Right lung (tissue), 5 donors: Measurements from ENCODE around the gene EGLN1. TPM values are rescaled to one million over a fixed set of nuclear protein-coding genes. Genes with fewer than 3 reads are reported as not detected.
"Not testable (repeated sequence)": the region's sequence is repeated elsewhere in the genome, so short reads cannot be mapped to it uniquely, and the experiment has no call there.

Source experiments
- DNase-seq, 2 donors: peaks; one replicate each; pipeline ENCODE4 v3.0.0-alpha.2; 2013
- polyA plus RNA-seq, 5 donors: library from polyadenylated mRNA; unstranded; fragments of 120-200 nt; gene quantifications; one replicate each; pipeline versions ENCODE4 v1.2.1 to v1.2.3, GENCODE V29; 2013; ENCODE audit warnings: inconsistent platforms in 1 of 5, low replicate concordance in 1 of 5; ENCODE audit not compliant: insufficient read length in 5 of 5, insufficient read depth in 1 of 5

Gene EGLN1
- polyA plus RNA-seq, 5 donors = 29.7 to 51.1 (median 45.0) TPM

DNA sequence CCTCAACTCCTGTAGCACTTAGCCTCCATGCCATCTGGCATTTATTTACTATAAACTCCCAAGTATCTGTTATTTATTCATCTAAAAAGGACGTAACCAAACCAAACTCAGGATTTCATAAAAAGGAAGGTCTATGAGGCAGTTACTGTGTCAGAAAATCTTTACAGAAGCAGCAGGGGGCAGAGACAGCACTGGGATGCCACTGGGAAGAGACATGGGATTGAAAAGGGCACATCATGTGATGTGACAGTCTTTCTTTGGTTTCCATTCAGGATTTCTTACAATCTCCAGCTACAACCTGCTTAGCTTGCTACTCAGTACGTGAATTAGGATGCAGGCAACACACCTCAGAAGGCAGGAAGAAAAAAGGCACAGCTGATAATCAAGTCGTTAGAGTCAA lies 52.8 kb downstream of the EGLN1 start:
- no peak for DNase-seq

DNA sequence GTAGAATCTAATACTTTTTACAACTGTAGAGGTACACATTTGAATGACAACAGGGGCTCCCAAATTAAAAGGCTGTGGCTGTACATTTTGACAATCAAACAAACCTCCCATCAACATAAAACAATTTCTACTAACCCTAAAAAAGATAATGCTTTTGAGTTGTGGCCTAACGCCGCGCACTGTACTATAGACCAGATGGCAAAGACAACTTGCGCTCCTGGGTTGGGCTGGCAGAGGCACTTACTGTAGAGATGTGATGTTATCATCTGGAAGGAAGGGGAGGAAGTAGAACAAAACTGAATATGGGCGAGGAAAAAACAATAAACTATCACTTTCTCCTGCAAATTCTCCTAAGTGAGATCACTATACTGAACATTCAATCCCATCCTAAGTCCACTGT lies 57.9 kb downstream of the EGLN1 start:
- no peak for DNase-seq

DNA sequence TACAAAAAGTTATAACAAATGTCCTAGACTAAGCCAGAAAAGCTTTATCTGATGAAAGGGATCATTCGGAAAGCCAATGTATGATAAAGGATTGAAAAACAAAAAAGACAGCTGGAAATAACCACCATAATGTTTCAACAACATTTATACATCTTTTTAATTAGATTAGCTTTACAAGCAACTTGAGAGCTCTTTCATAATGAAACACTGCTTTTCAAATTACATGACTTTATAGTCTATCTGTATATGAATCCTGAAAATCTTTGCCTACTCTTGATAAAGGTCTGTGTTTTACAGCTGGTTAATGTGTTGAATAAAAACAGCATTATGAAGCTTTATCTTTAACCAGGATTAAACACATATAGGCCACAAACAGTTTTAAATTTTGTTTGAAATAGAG lies 58.5 kb downstream of the EGLN1 start:
- DNase-seq = no peak

DNA sequence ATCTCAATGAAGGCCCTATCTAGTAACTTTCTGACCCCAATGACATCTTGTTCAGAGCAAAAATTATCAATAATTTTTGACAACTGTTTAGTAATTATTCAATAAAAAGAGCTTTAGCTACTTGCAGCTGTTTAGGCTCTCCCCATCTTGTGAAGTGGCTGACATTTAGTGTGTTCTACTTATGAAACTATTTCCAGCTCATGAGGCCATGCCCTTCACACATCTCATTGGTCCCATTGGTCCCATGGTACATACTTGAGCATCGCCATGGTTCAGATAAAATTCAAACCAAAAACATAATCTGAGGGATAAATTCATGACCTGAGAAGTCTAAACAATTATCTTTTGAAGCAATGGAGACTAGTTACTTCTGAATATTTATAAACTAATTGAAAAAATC lies 59.8 kb downstream of the EGLN1 start:
- no peak for DNase-seq

DNA sequence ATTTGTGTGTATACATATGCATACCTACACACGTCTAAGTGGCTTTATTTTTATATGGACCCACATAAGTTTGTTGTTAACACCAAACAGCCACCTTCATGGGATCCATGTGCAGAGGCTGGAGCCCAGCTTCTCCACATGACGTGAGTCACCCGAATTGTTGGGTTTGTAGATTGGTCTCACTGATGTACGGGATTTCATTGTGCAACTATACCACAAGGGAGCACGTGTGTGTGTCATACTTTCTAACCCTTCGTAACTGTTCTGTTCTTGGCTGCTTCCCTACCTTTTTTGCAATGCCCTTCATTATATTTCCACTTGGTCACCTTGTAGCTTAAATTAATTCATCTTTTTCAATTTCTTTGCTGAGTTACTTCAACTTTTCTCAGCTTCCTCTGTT lies 63.0 kb downstream of the EGLN1 start:
- DNase-seq = no peak

DNA sequence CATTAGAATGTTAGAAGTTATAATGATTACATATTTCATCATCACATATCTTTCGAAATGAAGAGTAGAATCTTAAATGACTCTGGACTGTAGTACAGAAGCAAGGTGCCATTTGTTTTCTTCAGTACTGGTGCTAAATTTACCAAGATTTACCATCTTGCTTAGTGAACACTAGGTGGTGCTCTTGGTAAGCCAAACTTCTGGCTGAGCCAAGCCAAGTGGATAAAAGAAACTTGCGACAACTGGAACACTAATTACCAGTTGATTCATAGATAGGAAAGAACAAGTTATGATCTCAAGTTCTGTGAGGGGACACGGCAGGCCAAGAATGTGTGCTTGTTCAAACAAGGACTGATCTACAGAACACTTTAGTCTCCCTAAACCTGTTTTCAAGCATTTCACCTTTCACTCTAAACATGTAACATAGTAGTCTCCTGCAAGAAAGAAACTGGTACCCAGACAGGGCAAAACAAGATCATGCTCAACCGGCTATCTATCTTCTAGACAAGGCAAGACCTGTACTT lies 64.2 kb downstream of the EGLN1 start:
- DNase-seq = peak; percentile 53 to 64

DNA sequence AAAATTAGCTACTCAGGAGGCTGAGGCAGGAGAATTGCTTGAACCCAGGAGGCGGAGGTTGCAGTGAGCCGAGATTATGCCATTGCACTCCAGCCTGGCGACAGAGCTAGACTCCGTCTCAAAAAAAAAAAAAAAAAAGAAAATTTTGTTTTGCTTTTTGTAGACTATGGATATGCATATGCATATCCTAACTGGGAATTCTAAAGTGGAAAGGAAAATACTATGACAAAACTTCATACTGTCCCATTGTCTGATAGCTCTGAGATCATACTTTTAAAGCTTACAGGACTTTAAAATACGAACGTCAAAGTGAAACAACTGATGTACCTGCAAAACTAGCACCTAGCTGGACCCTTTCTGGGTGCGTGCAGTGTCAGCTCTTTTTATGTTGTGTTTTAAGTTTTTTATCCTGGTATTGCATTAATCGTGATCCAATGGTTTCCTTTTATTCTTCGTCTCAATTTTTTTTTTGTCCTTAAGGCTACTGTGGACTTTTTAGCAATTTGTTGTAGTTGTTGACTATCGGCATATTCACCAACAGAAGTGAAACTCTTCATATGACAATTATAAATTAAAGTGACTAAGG lies 64.8 kb downstream of the EGLN1 start:
- no peak for DNase-seq

DNA sequence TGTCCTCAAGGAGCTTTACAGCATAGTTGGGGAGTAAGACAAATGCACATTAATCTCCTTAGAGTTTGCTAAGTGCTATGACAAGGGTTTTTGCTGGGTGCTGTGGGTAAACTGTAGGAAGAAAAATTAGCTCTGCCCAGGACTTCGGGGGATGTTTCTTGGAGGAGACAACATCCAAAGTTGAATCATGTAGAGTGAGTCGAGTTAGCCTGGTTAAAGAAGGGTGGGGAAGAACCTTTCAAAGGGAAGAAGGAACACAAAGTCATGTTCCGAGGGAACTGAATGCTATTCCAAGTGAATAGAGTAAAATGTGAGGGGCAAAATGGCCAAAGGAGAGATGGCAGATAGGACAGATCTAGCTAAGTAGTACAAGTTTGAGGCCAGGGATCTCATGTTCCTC lies 66.9 kb downstream of the EGLN1 start:
- DNase-seq = no peak

DNA sequence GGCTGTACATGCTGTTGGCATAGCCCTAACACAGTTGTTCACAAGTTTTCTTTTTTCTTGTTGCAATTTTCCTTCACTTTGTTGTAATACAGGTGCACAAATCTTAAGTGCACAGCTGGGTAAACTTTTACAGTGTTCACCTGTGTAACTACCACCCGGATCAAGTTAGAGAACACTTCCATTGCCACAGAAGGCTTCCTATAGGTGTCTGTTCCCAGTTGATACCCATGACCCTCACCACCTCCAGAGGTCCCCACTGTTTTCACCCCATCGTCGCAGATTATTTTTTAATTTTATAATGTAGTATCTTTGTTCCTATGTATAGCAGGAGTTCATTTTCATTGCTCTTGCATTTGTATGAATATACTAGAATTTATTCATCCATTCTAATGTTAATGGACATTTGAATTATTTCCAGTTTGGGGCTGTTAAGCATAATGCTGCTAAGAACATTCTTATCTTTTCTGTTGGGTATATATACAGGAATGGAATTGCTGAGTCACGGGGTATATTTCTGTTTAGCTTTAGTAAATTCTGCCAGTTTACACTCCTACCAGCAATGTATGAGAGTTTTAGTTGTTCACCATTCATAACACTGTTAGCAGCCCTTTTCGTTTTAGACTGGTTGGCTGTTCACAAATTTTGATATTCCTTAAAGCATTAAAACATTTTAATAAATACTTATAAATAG lies 67.6 kb downstream of the EGLN1 start:
- no peak for DNase-seq

DNA sequence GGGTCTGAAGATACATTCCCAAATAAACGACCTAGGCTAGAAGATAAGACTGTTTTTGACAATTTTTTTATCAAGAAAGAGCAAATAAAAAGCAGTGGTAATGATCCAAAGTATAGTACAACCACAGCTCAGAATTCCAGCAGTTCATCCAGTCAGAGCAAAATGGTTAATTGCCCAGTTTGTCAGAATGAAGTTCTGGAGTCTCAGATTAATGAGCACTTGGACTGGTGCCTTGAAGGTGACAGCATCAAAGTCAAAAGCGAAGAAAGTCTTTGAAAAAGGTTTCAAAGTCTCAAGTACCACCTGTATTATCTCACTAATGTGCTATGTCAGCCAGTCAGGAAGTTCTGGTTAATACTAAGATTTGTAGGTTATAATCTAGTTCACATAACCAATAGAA lies 69.0 kb downstream of the EGLN1 start:
- no peak for DNase-seq

DNA sequence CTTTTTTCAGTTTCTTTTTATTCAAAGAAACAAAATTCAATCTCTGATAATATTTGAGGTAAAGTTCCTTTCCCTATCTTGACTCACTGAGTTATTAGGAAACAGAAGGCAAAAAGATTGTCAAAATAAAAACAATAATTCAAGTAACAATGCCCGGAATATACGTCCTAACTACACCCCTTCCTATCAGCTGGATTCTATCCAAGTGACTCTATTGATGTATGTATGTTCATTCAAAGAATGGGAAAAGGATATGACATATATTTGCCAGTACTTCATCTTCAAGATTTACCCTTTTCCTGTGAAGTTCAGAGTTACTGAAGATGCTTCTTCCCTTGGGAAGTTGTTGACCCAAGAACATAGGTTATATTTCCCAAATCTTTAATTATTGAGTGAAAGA lies 70.3 kb downstream of the EGLN1 start:
- DNase-seq = no peak

DNA sequence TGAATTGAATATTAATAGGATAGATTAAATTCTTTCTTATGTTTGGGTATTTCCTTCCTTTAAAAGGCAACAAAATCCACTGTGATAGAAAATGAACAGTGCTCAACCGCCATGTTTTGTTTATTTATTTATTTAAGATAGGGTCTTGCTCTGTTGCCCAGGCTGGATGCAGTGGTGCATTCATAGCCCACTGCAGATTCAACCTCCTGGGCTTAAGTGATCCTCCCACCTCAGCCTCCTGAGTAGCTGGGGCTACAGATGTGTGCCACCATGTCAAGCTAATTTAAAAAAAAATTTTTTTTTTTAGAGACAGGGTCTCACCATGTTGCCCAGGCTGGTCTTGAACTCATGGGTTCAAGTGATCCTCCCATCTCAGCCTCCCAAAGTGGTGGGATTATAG lies 73.2 kb downstream of the EGLN1 start:
- not testable (repeated sequence) for DNase-seq

DNA sequence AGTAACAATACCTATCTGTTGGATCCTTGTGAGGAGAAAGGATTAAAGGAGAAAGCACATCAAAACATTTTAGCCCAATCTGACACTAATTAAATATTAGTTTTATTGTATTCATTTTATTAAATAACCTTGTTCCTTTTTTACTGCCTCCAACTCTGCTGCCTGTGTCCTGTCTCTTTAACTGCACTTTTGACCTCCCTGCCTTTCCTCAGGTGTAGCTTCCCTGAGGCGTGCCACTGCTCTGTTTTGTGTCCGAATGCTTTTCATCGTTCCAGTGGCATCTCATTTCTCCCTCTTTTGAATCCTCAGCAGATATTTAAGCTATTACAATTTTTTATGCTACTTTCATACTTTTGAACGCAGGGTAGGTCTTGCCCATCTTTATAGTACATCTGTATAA lies 73.6 kb downstream of the EGLN1 start:
- no peak for DNase-seq

DNA sequence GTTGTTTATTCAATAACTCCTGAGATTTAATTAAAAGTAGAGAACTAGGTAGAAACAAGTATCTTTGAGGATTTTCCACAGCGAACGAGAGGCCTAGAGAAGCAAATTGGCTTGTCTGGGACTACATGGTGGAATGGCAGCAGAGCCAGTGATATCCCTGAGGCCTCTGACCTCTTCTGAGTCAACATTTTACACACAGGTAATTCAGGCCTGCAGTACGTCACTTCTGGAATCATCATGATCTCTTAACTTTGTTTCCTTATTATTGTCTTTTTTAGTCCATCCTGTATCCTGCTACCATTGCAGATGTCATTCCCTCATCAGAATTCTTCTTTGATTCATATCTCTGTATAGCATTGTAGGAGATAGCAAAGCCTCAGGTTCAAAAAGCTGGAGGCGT lies 74.1 kb downstream of the EGLN1 start:
- no peak for DNase-seq

DNA sequence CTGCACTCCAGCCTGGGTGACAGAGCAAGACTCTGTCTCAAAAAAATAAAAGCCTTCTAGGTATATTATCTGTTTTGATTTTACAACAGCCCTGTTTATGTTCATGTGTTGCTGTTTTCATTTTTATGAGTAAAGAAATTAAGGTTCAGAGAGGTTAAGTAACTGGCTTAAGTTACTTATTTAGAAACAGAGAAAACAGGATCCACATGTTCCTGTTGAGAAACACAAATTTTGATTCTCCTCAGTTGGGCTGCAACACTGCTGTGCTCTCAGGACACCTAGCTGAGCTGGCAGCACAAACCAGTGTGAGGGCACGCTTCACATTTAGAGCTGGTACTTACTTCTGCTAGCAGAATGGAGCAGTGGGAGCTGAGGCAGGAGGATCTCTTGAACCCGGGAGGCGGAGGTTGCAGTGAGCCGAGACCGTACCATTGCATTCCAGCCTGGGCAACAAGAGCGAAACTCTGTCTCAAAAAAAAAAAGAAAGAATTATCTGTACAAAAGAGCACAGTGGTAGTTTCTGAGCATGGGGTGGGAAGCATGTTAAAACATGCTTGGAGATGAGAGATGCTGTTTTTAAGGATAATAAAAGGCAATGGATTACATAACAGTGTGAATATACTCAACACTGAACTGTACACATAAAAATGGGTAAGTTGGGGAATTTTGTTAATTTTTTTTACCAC lies 81.6 kb downstream of the EGLN1 start:
- DNase-seq = no peak

DNA sequence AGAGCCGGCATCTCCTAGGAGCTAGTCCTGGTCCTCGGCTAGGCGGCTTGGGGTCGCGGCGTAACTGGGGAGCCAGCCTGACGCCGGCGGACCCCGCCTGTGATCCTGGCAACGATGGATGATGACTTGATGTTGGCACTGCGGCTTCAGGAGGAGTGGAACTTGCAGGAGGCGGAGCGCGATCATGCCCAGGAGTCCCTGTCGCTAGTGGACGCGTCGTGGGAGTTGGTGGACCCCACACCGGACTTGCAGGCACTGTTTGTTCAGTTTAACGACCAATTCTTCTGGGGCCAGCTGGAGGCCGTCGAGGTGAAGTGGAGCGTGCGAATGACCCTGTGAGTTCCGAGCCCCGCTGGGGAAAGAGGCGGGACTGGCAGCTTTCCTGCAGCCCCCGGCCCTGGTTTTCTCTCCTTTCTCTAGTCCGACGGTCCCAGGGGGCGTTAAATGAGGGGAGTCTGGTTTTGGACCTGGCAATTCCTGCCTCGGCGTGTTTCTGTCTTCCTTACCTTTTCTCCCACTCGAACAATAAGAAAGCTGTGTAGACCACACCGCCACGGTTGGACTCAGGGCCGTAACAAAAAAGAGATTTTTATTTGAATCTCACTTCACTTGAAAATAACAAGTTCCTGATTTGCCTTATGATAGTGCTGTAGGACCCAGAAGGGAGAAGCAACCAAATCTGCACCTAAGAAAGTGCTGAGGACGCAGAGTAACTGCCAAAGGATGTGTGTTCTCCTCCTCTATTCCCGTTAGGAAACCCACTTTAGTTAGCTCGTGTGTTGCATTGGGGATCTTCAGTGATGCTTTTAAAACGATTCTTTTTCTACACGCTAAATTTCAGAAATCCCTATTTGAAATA lies 83.6 kb downstream of the EGLN1 start, which contains the start of gene SPRTN:
SPRTN (plus strand) TSS at position 24 of the 859 bp plus-strand sequence; CDS start at position 115, 91 bp downstream.
- DNase-seq = no peak

DNA sequence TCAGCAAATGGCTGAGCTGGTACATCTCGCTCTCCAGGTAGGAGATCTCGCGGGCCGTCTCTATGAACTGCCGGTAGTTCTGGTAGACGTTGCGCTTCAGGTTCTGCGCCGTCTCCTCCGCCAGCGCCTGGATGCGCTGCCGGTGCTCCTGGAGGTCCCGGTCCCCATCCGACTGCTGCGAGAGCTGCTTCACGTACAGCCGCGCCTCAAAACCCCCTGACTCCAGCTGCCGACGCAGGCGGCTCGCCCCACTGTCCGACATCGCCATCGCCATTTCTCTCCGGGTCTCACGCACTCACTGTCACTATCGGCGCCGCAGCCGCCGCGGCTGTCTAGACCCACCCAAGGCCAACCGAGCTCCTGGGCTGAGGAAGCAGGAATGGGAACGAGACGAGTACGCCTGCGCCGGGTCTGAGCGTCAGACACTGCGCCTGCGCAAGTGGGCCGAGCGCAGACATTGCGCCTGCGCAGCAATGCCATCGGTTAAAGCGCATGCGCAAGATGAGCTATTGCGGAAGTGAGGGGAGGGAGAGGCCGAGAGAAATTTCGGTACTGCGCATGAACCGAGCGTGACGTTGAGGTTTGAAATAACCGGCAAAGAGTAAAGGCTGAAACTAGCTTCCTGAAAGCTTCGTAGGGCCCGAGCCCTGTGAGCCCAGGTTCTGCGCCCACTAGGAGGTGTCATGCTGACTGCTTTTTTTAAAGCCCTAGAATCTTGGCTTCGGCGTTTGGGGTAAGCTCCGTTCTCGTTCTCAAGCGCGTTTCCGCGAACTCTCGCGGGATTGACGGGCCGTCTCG lies 84.4 kb downstream of the EGLN1 start, which contains the start of gene EXOC8:
EXOC8 (minus strand) TSS at position 381 of the 798 bp plus-strand sequence; CDS start at position 274, 107 bp downstream.
- peak; percentile 99 to 100 for DNase-seq

DNA sequence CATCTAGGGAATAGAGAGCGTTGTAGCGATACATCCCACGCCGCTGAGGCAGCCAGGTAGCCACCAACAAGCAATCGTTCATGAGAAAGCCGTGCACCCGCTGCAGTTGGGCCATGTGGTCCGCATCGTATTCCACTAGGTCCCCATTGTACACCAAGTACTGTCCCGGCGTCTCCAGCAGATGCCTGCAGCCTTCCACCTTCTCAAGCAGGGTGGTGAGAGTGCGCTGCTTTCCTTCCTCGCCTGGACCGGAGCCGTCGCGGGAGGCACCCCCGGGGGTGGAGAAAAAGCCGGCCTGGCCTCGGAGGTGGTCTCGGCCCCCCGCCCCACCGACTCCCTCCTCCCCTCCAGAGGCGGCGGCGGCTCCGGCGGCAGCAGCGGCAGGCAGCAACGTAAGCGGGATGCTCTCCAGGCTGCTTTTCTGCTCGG lies 85.0 kb downstream of the EGLN1 start:
- no peak for DNase-seq

DNA sequence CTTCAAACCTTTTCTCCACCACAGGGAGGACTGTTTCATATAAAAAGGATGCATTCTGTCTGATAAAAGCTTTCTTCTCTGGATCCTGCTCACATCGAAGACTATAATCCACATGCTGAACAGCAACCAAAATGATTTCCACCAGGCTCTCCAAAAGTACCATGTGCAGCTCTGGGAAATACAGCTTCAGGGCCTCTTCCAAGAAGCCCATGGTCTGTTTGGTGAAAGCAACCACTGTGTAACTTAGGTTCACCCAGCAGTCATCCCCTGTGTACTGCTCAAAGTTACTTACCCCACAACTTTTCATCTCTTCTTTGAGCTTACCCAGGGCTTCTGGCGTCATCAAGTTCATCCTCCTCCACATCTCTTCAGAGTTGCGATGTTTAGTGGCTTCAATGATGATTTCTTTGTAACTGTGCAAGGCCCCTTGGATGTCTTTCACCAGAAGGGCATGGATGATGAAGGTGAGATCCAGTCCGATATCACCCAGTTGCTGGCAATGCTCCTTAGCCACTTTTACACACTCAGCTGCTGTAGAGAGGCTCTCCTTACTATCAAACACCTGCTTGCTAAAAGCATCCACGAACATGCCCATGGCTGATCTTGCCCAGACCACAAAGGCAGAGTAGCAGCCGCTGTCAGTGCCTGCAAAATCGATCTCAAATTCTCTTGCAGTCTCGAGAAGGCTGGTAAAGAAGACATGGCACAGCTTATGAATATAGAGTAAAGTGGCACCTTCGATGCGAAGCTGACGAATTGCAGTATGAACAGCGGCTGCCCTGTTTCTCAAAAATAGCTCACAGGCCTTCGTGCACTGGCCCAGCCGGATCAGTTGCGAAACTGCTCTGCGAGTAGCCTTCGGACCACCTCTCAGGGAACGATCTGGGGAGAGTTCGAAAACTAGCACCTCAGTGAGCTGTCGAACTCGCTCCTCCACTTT lies 86.2 kb downstream of the EGLN1 start:
- no peak for DNase-seq

DNA sequence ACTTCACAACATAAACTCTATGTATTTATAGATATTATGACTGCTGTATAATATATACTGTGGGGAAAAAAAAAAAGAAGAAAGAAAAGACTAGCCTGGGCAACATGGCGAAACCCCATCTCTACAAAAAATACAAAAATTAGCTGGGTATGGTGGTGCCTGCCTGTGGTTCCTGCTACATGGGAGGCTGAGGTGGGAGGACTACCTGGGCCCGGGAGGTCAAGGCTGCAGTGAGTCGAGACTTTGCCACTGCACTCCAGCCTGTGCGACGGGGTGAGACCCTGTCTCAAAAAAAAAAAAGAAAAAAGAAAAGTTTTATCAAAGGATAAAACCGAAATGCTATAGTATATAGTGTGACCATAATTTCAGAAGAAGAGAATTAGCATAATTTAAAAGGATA lies 87.1 kb downstream of the EGLN1 start:
- no peak for DNase-seq
